D721Med (cell line): Measurements from ENCODE around the gene SGSM1.

Source experiments
- DNase-seq: peaks from one replicate; pipeline ENCODE4 v3.0.0; 2011; ENCODE audit warnings: low spot score; ENCODE audit not compliant: insufficient read length
- FAIRE-seq: peaks from 2 replicates; lab custom pipeline; 2011; peaks lifted over from hg19 to GRCh38; lab: Jason Lieb, UNC
- CTCF ChIP-seq: IDR thresholded peaks from 2 replicates; pipeline ENCODE4 v1.5.1; 2012; ENCODE audit warnings: mild to moderate bottlenecking, control low read depth; ENCODE audit not compliant: insufficient read depth; ENCODE audit errors: missing control alignments

The SGSM1 gene

GRCh38 chr22:24841261-24841660, 35.2 kb downstream of the SGSM1 start:
- no peak for TF ChIP-seq CTCF
- DNase-seq (no peak), FAIRE-seq (no peak)

GRCh38 chr22:24843048-24843447, 37.0 kb downstream of the SGSM1 start:
- TF ChIP-seq CTCF = no peak
- FAIRE-seq (no peak), DNase-seq (no peak)

- DNase-seq = no peak
- FAIRE-seq = no peak
Measured at GRCh38 chr22:24845041-24845898, 39.3 kb downstream of the SGSM1 start.

GRCh38 chr22:24847490-24847889, 41.5 kb downstream of the SGSM1 start:
- DNase-seq = no peak
- TF ChIP-seq CTCF = no peak
- no peak for FAIRE-seq

More at GRCh38 chr22:24845041-24845898, 39.3 kb downstream of the SGSM1 start:
- TF ChIP-seq CTCF = no peak

GRCh38 chr22:24848559-24849168, 42.7 kb downstream of the SGSM1 start:
- TF ChIP-seq CTCF = no peak
- no peak for FAIRE-seq
- no peak for DNase-seq

GRCh38 chr22:24855794-24856193, 49.8 kb downstream of the SGSM1 start:
- no peak for TF ChIP-seq CTCF
- DNase-seq (no peak), FAIRE-seq (no peak)

- no peak for FAIRE-seq
- TF ChIP-seq CTCF = no peak
Measured at GRCh38 chr22:24857576-24857975, 51.6 kb downstream of the SGSM1 start.

More at GRCh38 chr22:24857576-24857975, 51.6 kb downstream of the SGSM1 start:
- no peak for DNase-seq
